ENCODE results near the gene FCGR3B. TPM values are rescaled to one million over a fixed set of nuclear protein-coding genes. Genes with fewer than 3 reads are reported as not detected.
"Not testable (repeated sequence)": the region's sequence is repeated elsewhere in the genome, so short reads cannot be mapped to it uniquely, and the experiment has no call there.

FCGR3B gene
- not detected in 3 replicates for total RNA-seq

- TF ChIP-seq CTCF (IDR thresholded peaks at IDR 0.05; ENCODE audit: unreplicated experiment) = no peak
- H3K4me3 Mint-ChIP-seq = no peak within 1 kb of the TSS
- no peaks in the 10 kb centered on the region for H3K9me3 Mint-ChIP-seq
- no peak within 1 kb of the TSS for H3K27ac Mint-ChIP-seq
- H3K36me3 Mint-ChIP-seq = no peaks in the 10 kb centered on the region
- no peaks in the 10 kb centered on the region for H3K4me1 Mint-ChIP-seq
- H3K27me3 Mint-ChIP-seq (ENCODE audit: low read depth) = peaks cover 49% of the 10 kb centered on the region
- no peak for DNase-seq (ENCODE audit: low spot score in 2 of 2, unreplicated experiment in 2 of 2)
These were observed at the start of gene FCGR3B for GRCh38 chr1:161631076-161631475. Gene FCGR3B (minus strand): TSS chr1:161631176. CDS start chr1:161631094, 82 bp downstream.

GRCh38 chr1:161678500-161678899, 47.5 kb upstream of the FCGR3B start:
- peaks cover 35% of the 10 kb centered on the region for H3K27me3 Mint-ChIP-seq (ENCODE audit: low read depth)
- no peak overlapping the region for H3K27ac Mint-ChIP-seq
- no peak for DNase-seq (ENCODE audit: low spot score in 2 of 2, unreplicated experiment in 2 of 2)
- no peaks in the 10 kb centered on the region for H3K4me1 Mint-ChIP-seq
- no peaks in the 10 kb centered on the region for H3K36me3 Mint-ChIP-seq
- no peaks in the 10 kb centered on the region for H3K9me3 Mint-ChIP-seq
- TF ChIP-seq CTCF (IDR thresholded peaks at IDR 0.05; ENCODE audit: unreplicated experiment) = no peak
- no peak overlapping the region for H3K4me3 Mint-ChIP-seq

- DNase-seq (ENCODE audit: low spot score in 2 of 2, unreplicated experiment in 2 of 2) = no peak
- no peak overlapping the region for H3K4me3 Mint-ChIP-seq
- no peaks in the 10 kb centered on the region for H3K9me3 Mint-ChIP-seq
- no peaks in the 10 kb centered on the region for H3K36me3 Mint-ChIP-seq
- no peak overlapping the region for H3K27ac Mint-ChIP-seq
- no peak for TF ChIP-seq CTCF (IDR thresholded peaks at IDR 0.05; ENCODE audit: unreplicated experiment)
- H3K27me3 Mint-ChIP-seq (ENCODE audit: low read depth) = peaks cover 23% of the 10 kb centered on the region
- no peaks in the 10 kb centered on the region for H3K4me1 Mint-ChIP-seq
These were observed 46.1 kb upstream of the FCGR3B start for GRCh38 chr1:161676958-161677689.

- TF ChIP-seq CTCF (IDR thresholded peaks at IDR 0.05; ENCODE audit: unreplicated experiment) = no peak
- H3K9me3 Mint-ChIP-seq = no peaks in the 10 kb centered on the region
- no peak overlapping the region for H3K4me3 Mint-ChIP-seq
- H3K27me3 Mint-ChIP-seq (ENCODE audit: low read depth) = peaks cover 18% of the 10 kb centered on the region
- DNase-seq (ENCODE audit: low spot score in 2 of 2, unreplicated experiment in 2 of 2) = no peak
- no peak overlapping the region for H3K27ac Mint-ChIP-seq
- H3K36me3 Mint-ChIP-seq = no peaks in the 10 kb centered on the region
- H3K4me1 Mint-ChIP-seq = no peaks in the 10 kb centered on the region
These were observed 45.5 kb upstream of the FCGR3B start for GRCh38 chr1:161676441-161676840.

GRCh38 chr1:161674908-161675307, 43.9 kb upstream of the FCGR3B start:
- not testable (repeated sequence) for H3K27ac Mint-ChIP-seq; DNase-seq (ENCODE audit: low spot score in 2 of 2, unreplicated experiment in 2 of 2); H3K4me1 Mint-ChIP-seq; H3K36me3 Mint-ChIP-seq; H3K4me3 Mint-ChIP-seq; H3K27me3 Mint-ChIP-seq (ENCODE audit: low read depth); H3K9me3 Mint-ChIP-seq

GRCh38 chr1:161674447-161674846, 43.5 kb upstream of the FCGR3B start:
- not testable (repeated sequence) for H3K27me3 Mint-ChIP-seq (ENCODE audit: low read depth); H3K4me1 Mint-ChIP-seq; H3K36me3 Mint-ChIP-seq; DNase-seq (ENCODE audit: low spot score in 2 of 2, unreplicated experiment in 2 of 2); H3K9me3 Mint-ChIP-seq; H3K4me3 Mint-ChIP-seq; H3K27ac Mint-ChIP-seq

- DNase-seq (ENCODE audit: low spot score in 2 of 2, unreplicated experiment in 2 of 2); H3K27me3 Mint-ChIP-seq (ENCODE audit: low read depth); H3K4me3 Mint-ChIP-seq; H3K36me3 Mint-ChIP-seq; H3K4me1 Mint-ChIP-seq; H3K9me3 Mint-ChIP-seq; H3K27ac Mint-ChIP-seq: not testable (repeated sequence)
These were observed 42.5 kb upstream of the FCGR3B start for GRCh38 chr1:161673437-161673836.

- H3K36me3 Mint-ChIP-seq; H3K4me3 Mint-ChIP-seq; H3K9me3 Mint-ChIP-seq; DNase-seq (ENCODE audit: low spot score in 2 of 2, unreplicated experiment in 2 of 2); H3K27ac Mint-ChIP-seq; H3K27me3 Mint-ChIP-seq (ENCODE audit: low read depth); H3K4me1 Mint-ChIP-seq: not testable (repeated sequence)
These were observed 40.4 kb upstream of the FCGR3B start for GRCh38 chr1:161671045-161672020.

- H3K4me1 Mint-ChIP-seq; H3K27me3 Mint-ChIP-seq (ENCODE audit: low read depth); H3K27ac Mint-ChIP-seq; DNase-seq (ENCODE audit: low spot score in 2 of 2, unreplicated experiment in 2 of 2); H3K36me3 Mint-ChIP-seq; H3K9me3 Mint-ChIP-seq; H3K4me3 Mint-ChIP-seq: not testable (repeated sequence)
These were observed 33.7 kb upstream of the FCGR3B start for GRCh38 chr1:161664689-161665088.

GRCh38 chr1:161663569-161663968, 32.6 kb upstream of the FCGR3B start:
- not testable (repeated sequence) for DNase-seq (ENCODE audit: low spot score in 2 of 2, unreplicated experiment in 2 of 2); H3K9me3 Mint-ChIP-seq; H3K4me1 Mint-ChIP-seq; H3K36me3 Mint-ChIP-seq; H3K27me3 Mint-ChIP-seq (ENCODE audit: low read depth); H3K4me3 Mint-ChIP-seq; H3K27ac Mint-ChIP-seq
